ENCODE results near the gene GSTM3. TPM values are rescaled to one million over a fixed set of nuclear protein-coding genes. Genes with fewer than 3 reads are reported as not detected.

Gene GSTM3
- total and polyA plus RNA-seq, 2 experiments from 2014 or later: 30.0 to 75.2 TPM

- Histone ChIP-seq H3K9me2 (ENCODE audit: insufficient read depth) (no peaks in the 10 kb centered on the region), H3K9me3 (ENCODE audit: low read depth) (no peaks in the 10 kb centered on the region), H3K4me3 (no peak overlapping the region), H4K20me1 (ENCODE audit: insufficient read depth) (no peaks in the 10 kb centered on the region), H3K9ac (no peak overlapping the region), H3K4me1 (ENCODE audit: insufficient read depth) (no peaks in the 10 kb centered on the region), H3K27me3 (replicated peaks; ENCODE audit: insufficient read depth) (no peaks in the 10 kb centered on the region; the same call in 1 of the 2 replicates), H3K36me3 (ENCODE audit: low read depth) (no peaks in the 10 kb centered on the region), H3F3A (ENCODE audit: insufficient read depth) (no peaks in the 10 kb centered on the region; the same call in 1 of the 2 replicates), H3K27ac (no peak overlapping the region), H3K79me2 (ENCODE audit: insufficient read depth) (no peaks in the 10 kb centered on the region), H3K4me2 (ENCODE audit: unreplicated experiment) (no peak overlapping the region), H2AFZ (no peak overlapping the region)
- no peak for DNase-seq
- WGBS, 2 experiments (ENCODE audit: low coverage in 1 of 2, low lambda C conversion rate in 2 of 2, missing lambda C conversion rate in 2 of 2): 74 to 76% methylated on average over 13 of the region's 13 CpGs
- TF ChIP-seq EZH2 (IDR thresholded peaks at IDR 0.05; ENCODE audit: insufficient read depth, poor library complexity, severe bottlenecking): no peak
- TF ChIP-seq EZH2phosphoT487 (IDR thresholded peaks at IDR 0.05; ENCODE audit: insufficient read depth, low read depth): no peak
- in situ Hi-C loops (cut with MboI): no loop called here
These were observed 25.2 kb upstream of the GSTM3 start for GRCh38 chr1:109765896-109766615.

- in situ Hi-C loops (cut with MboI): no loop called here
- TF ChIP-seq EZH2phosphoT487 (IDR thresholded peaks at IDR 0.05; ENCODE audit: insufficient read depth, low read depth) (no peak), EZH2 (IDR thresholded peaks at IDR 0.05; ENCODE audit: insufficient read depth, poor library complexity, severe bottlenecking) (no peak)
- WGBS, 2 experiments (ENCODE audit: low coverage in 1 of 2, low lambda C conversion rate in 2 of 2, missing lambda C conversion rate in 2 of 2): 70 to 85% methylated on average over 4 of the region's 4 CpGs
- no peaks in the 10 kb centered on the region; the same call in 1 of the 2 replicates for H3F3A ChIP-seq (ENCODE audit: insufficient read depth)
- H3K36me3 ChIP-seq (ENCODE audit: low read depth): no peaks in the 10 kb centered on the region
- no peaks in the 10 kb centered on the region for H3K79me2 ChIP-seq (ENCODE audit: insufficient read depth)
- H3K27me3 ChIP-seq (replicated peaks; ENCODE audit: insufficient read depth): no peaks in the 10 kb centered on the region; the same call in 1 of the 2 replicates
- H3K27ac ChIP-seq: no peak overlapping the region
- no peaks in the 10 kb centered on the region for H3K9me3 ChIP-seq (ENCODE audit: low read depth)
- no peaks in the 10 kb centered on the region for H3K9me2 ChIP-seq (ENCODE audit: insufficient read depth)
- no peak overlapping the region for H2AFZ ChIP-seq
- H3K4me3 ChIP-seq: no peak overlapping the region
- no peaks in the 10 kb centered on the region for H4K20me1 ChIP-seq (ENCODE audit: insufficient read depth)
- no peak for DNase-seq
- H3K4me1 ChIP-seq (ENCODE audit: insufficient read depth): no peaks in the 10 kb centered on the region
- no peak overlapping the region for H3K4me2 ChIP-seq (ENCODE audit: unreplicated experiment)
- no peak overlapping the region for H3K9ac ChIP-seq
These were observed 24.6 kb upstream of the GSTM3 start for GRCh38 chr1:109765483-109765815.

GRCh38 chr1:109764561-109765482 is 24.0 kb upstream of the GSTM3 start:
- no peaks in the 10 kb centered on the region; the same call in 1 of the 2 replicates for H3K27me3 ChIP-seq (replicated peaks; ENCODE audit: insufficient read depth)
- no peak overlapping the region for H3K27ac ChIP-seq
- in situ Hi-C loops (cut with MboI): no loop called here
- no peaks in the 10 kb centered on the region for H3K9me2 ChIP-seq (ENCODE audit: insufficient read depth)
- TF ChIP-seq EZH2phosphoT487 (IDR thresholded peaks at IDR 0.05; ENCODE audit: insufficient read depth, low read depth) (no peak), EZH2 (IDR thresholded peaks at IDR 0.05; ENCODE audit: insufficient read depth, poor library complexity, severe bottlenecking) (no peak)
- DNase-seq: no peak
- no peaks in the 10 kb centered on the region for H4K20me1 ChIP-seq (ENCODE audit: insufficient read depth)
- H3K9ac ChIP-seq: no peak overlapping the region
- no peaks in the 10 kb centered on the region; the same call in 1 of the 2 replicates for H3F3A ChIP-seq (ENCODE audit: insufficient read depth)
- no peaks in the 10 kb centered on the region for H3K79me2 ChIP-seq (ENCODE audit: insufficient read depth)
- no peak overlapping the region for H3K4me2 ChIP-seq (ENCODE audit: unreplicated experiment)
- 74 to 76% methylated on average over 13 of the region's 13 CpGs for WGBS, 2 experiments (ENCODE audit: low coverage in 1 of 2, low lambda C conversion rate in 2 of 2, missing lambda C conversion rate in 2 of 2)
- H3K4me1 ChIP-seq (ENCODE audit: insufficient read depth): no peaks in the 10 kb centered on the region
- no peak overlapping the region for H2AFZ ChIP-seq
- H3K9me3 ChIP-seq (ENCODE audit: low read depth): no peaks in the 10 kb centered on the region
- H3K36me3 ChIP-seq (ENCODE audit: low read depth): no peaks in the 10 kb centered on the region
- no peak overlapping the region for H3K4me3 ChIP-seq

GRCh38 chr1:109763646-109764415 is 23.0 kb upstream of the GSTM3 start, which contains the start of gene EPS8L3:
EPS8L3 (minus strand) TSS chr1:109763923; CDS start chr1:109761749, 2,174 bp downstream.
- TF ChIP-seq EZH2 (IDR thresholded peaks at IDR 0.05; ENCODE audit: insufficient read depth, poor library complexity, severe bottlenecking) (no peak), EZH2phosphoT487 (IDR thresholded peaks at IDR 0.05; ENCODE audit: insufficient read depth, low read depth) (no peak)
- H3K27me3 ChIP-seq (replicated peaks; ENCODE audit: insufficient read depth): no peaks in the 10 kb centered on the region; the same call in 1 of the 2 replicates
- DNase-seq: no peak
- H3K4me3 ChIP-seq: no peak within 1 kb of the TSS
- H3K4me2 ChIP-seq (ENCODE audit: unreplicated experiment): no peak within 1 kb of the TSS
- H3K9ac ChIP-seq: no peak within 1 kb of the TSS
- no peaks in the 10 kb centered on the region for H3F3A ChIP-seq (ENCODE audit: insufficient read depth)
- no peaks in the 10 kb centered on the region for H3K36me3 ChIP-seq (ENCODE audit: low read depth)
- H3K79me2 ChIP-seq (ENCODE audit: insufficient read depth): no peaks in the 10 kb centered on the region
- no peaks in the 10 kb centered on the region for H3K4me1 ChIP-seq (ENCODE audit: insufficient read depth)
- no peak within 1 kb of the TSS for H2AFZ ChIP-seq
- H3K9me3 ChIP-seq (ENCODE audit: low read depth): no peaks in the 10 kb centered on the region
- WGBS, 2 experiments (ENCODE audit: low coverage in 1 of 2, low lambda C conversion rate in 2 of 2, missing lambda C conversion rate in 2 of 2): 82 to 87% methylated on average over 11 of the region's 11 CpGs
- no peaks in the 10 kb centered on the region for H3K9me2 ChIP-seq (ENCODE audit: insufficient read depth)
- no peak within 1 kb of the TSS for H3K27ac ChIP-seq
- no peaks in the 10 kb centered on the region for H4K20me1 ChIP-seq (ENCODE audit: insufficient read depth)
- in situ Hi-C loops (cut with MboI): no loop called here
